ENCODE results near the gene OTOL1.

The OTOL1 gene

DNA sequence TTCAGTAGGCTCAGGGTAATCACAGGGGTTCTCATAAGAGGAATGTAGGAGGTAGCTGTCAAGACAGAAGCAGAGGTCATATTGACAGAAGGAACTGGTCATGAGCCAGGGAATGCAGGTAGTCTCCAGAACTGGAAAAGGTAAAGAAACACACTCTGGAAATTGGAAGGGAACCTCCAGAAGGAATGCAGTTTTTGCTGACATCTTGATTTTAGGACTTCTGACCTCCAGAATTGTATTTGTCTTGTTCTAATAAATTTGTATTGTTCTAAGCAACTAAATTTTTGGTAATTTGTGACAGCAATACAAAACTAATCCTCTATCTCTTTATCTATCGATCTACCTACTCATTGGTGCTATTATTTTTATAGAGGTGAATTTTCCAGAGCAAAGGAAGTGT lies 49.2 kb downstream of the OTOL1 start:
- DNase-seq (ENCODE audit: low spot score), result no peak

DNA sequence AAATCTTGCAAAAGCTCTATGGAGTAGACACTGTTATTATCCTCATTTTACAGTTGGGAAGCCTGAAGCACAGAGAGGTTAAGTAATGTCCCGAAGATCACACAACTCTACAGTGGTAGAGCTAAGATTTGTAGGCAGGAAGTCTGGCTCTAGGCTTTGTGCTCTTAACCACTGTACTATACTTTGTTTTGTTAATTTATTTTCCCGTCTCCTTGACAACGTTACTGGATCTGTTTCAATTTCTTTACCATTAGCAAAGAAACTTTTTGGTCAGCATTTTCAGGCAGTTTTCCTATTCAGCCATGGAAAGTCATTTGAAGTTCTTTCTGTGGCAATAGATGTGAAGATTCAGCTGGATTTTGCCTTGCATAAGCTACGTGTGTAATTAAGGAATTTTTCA lies 51.7 kb downstream of the OTOL1 start:
- no peak for DNase-seq (ENCODE audit: low spot score)

GRCh38 chr3:161549261-161549660 lies 52.7 kb downstream of the OTOL1 start:
- no peak for DNase-seq (ENCODE audit: low spot score)

DNA sequence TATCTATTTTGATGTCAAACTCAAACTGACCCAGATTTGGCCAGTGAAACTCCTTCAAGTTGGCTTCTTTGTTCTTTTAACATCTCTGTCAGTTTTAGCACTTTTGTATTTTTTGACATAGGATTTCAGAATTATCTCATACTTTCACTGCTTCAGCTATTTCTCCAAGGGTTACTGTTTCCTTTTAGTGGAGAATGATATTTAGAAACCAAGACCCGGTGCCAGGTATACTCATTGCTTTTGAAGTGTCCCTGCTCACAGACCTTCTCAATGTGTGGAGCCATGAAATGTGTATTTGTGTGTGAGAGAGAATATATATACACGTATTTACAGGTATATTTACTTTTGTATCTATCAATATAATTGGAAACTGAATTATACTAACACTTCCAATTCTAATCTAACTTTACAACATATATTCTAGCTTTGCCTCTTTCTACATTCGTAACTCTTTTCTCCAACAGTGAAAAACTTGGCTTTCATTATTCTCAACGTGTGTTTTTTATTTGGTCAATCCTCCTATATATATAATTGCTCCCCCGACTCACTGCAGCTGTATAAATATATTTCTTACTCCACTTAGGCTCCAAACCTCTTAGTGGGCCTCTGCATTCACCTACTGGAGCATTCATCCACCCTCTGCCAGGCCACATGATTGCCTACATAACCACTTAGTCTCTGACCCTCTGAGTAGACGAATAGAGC lies 54.0 kb downstream of the OTOL1 start:
- DNase-seq (ENCODE audit: low spot score), result no peak

DNA sequence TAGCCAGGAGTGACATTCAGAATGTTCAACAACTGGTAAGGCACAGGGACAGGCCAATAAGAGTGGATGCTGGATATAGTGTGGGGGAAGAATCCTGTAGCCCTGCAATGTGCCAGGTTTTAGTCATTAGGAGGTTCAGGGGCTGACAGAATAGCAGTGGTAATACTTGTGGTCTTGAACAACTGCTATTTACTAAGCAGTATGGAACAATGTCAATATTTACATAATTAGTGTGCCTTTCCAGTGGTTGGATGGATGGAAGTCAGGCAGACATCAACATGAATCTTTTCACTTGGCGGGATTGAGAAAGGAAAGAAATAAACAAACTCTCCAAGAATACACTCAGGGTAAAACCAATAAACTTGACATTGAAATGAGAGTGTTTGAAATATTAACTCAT lies 55.1 kb downstream of the OTOL1 start:
- DNase-seq (ENCODE audit: low spot score), result no peak

- no peak for DNase-seq (ENCODE audit: low spot score)
Observed at GRCh38 chr3:161552984-161553560, 56.5 kb downstream of the OTOL1 start.
